SK-N-SH treated with all-trans-retinoic acid at 6 μM for 48 hours (cell line): Measurements from ENCODE around the gene MYH6.

Experiments
- ARNTL ChIP-seq: fragments of 450-650 bp; formaldehyde crosslinking; IDR thresholded peaks from 2 replicates; pipeline ENCODE4 v1.5.0; 2020; ENCODE audit warnings: low read depth, mild to moderate bottlenecking, moderate library complexity, borderline replicate concordance
- BACH2 ChIP-seq: fragments of 250-450 bp; sonication (Bioruptor Pico); IDR thresholded peaks from 2 replicates; pipeline ENCODE4 v1.9.0; 2021; ENCODE audit warnings: mild to moderate bottlenecking, borderline replicate concordance
- GLIS3 ChIP-seq: fragments of 250-450 bp; sonication (Bioruptor Pico); IDR thresholded peaks from 2 replicates; pipeline ENCODE4 v1.5.0; 2020; ENCODE audit warnings: mild to moderate bottlenecking, moderate library complexity
- PPARA ChIP-seq: fragments of 250-450 bp; sonication (Bioruptor Pico); IDR thresholded peaks from 2 replicates; pipeline ENCODE4 v1.5.0; 2020; ENCODE audit warnings: mild to moderate bottlenecking, borderline replicate concordance
- RARB ChIP-seq: fragments of 250-450 bp; sonication (Bioruptor Pico); IDR thresholded peaks from 2 replicates; pipeline ENCODE4 v1.8.0; 2021; ENCODE audit warnings: mild to moderate bottlenecking, moderate library complexity
- TOX ChIP-seq: fragments of 250-450 bp; sonication (Bioruptor Pico); IDR thresholded peaks from 2 replicates; pipeline ENCODE4 v1.8.0; 2021; ENCODE audit warnings: mild to moderate bottlenecking, moderate library complexity, borderline replicate concordance
- ZFP3 ChIP-seq: fragments of 250-450 bp; sonication (Bioruptor Pico); IDR thresholded peaks from 2 replicates; pipeline ENCODE4 v1.5.0; 2020; ENCODE audit warnings: mild to moderate bottlenecking, moderate library complexity
- ZFP30 ChIP-seq: fragments of 450-650 bp; formaldehyde crosslinking; IDR thresholded peaks from 2 replicates; pipeline ENCODE4 v1.5.0; 2022; ENCODE audit warnings: mild to moderate bottlenecking, moderate library complexity
- TF ChIP-seq, protein P1 (sequence below): fragments of 250-450 bp; sonication (Bioruptor Pico); IDR thresholded peaks from 2 replicates; pipeline ENCODE4 v1.8.0; 2020; ENCODE audit warnings: mild to moderate bottlenecking, moderate library complexity, borderline replicate concordance
- TF ChIP-seq, protein P2 (sequence below): fragments of 250-450 bp; sonication (Bioruptor Pico); IDR thresholded peaks from 2 replicates; pipeline ENCODE4 v1.5.1; 2021; ENCODE audit warnings: mild to moderate bottlenecking, moderate library complexity
- TF ChIP-seq, protein P3 (sequence below): fragments of 250-450 bp; sonication (Bioruptor Pico); IDR thresholded peaks from 2 replicates; pipeline ENCODE4 v1.8.0; 2021; ENCODE audit warnings: low read depth, mild to moderate bottlenecking, moderate library complexity, borderline replicate concordance

DNA sequence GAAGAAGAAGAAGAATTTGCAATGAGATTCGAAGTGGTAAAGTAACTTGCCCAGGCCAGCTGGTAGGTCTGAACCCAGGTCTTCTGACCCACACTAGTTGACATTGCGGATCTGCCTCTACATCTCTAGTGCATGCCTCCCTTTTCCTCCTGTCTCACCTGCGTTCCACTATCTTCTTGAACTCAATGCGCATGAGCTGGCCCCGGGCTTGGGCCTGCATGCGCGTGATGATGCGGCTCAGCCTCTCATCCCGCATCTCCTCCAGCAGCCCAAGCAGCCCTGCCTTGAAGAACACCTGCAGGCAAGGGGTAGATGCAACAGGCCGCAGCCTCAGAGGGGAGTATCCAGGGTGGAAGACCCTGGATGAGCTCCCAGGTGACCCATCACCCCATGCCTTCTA, 11.9 kb downstream of the MYH6 start:
- TF ChIP-seq ARNTL (CRISPR knock-in tag) = no peak
- no peak for TF ChIP-seq PPARA
- no peak for TF ChIP-seq TOX (CRISPR knock-in tag)
- no peak for TF ChIP-seq ZFP3 (CRISPR knock-in tag)
- TF ChIP-seq, protein P1, sequence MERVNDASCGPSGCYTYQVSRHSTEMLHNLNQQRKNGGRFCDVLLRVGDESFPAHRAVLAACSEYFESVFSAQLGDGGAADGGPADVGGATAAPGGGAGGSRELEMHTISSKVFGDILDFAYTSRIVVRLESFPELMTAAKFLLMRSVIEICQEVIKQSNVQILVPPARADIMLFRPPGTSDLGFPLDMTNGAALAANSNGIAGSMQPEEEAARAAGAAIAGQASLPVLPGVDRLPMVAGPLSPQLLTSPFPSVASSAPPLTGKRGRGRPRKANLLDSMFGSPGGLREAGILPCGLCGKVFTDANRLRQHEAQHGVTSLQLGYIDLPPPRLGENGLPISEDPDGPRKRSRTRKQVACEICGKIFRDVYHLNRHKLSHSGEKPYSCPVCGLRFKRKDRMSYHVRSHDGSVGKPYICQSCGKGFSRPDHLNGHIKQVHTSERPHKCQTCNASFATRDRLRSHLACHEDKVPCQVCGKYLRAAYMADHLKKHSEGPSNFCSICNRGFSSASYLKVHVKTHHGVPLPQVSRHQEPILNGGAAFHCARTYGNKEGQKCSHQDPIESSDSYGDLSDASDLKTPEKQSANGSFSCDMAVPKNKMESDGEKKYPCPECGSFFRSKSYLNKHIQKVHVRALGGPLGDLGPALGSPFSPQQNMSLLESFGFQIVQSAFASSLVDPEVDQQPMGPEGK (CRISPR knock-in tag) = no peak
- no peak for TF ChIP-seq ZFP30 (CRISPR knock-in tag)
- TF ChIP-seq RARB (CRISPR knock-in tag) = no peak
- TF ChIP-seq GLIS3 (CRISPR knock-in tag) = no peak
- no peak for TF ChIP-seq BACH2
- TF ChIP-seq, protein P2, sequence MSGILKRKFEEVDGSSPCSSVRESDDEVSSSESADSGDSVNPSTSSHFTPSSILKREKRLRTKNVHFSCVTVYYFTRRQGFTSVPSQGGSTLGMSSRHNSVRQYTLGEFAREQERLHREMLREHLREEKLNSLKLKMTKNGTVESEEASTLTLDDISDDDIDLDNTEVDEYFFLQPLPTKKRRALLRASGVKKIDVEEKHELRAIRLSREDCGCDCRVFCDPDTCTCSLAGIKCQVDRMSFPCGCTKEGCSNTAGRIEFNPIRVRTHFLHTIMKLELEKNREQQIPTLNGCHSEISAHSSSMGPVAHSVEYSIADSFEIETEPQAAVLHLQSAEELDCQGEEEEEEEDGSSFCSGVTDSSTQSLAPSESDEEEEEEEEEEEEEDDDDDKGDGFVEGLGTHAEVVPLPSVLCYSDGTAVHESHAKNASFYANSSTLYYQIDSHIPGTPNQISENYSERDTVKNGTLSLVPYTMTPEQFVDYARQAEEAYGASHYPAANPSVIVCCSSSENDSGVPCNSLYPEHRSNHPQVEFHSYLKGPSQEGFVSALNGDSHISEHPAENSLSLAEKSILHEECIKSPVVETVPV (CRISPR knock-in tag) = no peak
- TF ChIP-seq, protein P3, sequence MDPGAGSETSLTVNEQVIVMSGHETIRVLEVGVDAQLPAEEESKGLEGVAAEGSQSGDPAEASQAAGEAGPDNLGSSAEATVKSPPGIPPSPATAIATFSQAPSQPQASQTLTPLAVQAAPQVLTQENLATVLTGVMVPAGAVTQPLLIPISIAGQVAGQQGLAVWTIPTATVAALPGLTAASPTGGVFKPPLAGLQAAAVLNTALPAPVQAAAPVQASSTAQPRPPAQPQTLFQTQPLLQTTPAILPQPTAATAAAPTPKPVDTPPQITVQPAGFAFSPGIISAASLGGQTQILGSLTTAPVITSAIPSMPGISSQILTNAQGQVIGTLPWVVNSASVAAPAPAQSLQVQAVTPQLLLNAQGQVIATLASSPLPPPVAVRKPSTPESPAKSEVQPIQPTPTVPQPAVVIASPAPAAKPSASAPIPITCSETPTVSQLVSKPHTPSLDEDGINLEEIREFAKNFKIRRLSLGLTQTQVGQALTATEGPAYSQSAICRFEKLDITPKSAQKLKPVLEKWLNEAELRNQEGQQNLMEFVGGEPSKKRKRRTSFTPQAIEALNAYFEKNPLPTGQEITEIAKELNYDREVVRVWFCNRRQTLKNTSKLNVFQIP = no peak
